HG02610 (cell line): ENCODE data around the gene PCDH10.

Source experiments
- ATAC-seq: cut with Tn5 transposase; IDR thresholded peaks from one replicate; pipeline ENCODE4 v1.9.1; 2021; ENCODE audit warnings: mild to moderate bottlenecking, moderate library complexity; ENCODE audit not compliant: unreplicated experiment

The PCDH10 gene

DNA sequence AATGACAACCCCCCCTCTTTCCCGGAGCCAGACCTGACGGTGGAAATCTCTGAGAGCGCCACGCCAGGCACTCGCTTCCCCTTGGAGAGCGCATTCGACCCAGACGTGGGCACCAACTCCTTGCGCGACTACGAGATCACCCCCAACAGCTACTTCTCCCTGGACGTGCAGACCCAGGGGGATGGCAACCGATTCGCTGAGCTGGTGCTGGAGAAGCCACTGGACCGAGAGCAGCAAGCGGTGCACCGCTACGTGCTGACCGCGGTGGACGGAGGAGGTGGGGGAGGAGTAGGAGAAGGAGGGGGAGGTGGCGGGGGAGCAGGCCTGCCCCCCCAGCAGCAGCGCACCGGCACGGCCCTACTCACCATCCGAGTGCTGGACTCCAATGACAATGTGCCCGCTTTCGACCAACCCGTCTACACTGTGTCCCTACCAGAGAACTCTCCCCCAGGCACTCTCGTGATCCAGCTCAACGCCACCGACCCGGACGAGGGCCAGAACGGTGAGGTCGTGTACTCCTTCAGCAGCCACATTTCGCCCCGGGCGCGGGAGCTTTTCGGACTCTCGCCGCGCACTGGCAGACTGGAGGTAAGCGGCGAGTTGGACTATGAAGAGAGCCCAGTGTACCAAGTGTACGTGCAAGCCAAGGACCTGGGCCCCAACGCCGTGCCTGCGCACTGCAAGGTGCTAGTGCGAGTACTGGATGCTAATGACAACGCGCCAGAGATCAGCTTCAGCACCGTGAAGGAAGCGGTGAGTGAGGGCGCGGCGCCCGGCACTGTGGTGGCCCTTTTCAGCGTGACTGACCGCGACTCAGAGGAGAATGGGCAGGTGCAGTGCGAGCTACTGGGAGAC is 1.6 kb downstream of the PCDH10 start:
- ATAC-seq: no peak

DNA sequence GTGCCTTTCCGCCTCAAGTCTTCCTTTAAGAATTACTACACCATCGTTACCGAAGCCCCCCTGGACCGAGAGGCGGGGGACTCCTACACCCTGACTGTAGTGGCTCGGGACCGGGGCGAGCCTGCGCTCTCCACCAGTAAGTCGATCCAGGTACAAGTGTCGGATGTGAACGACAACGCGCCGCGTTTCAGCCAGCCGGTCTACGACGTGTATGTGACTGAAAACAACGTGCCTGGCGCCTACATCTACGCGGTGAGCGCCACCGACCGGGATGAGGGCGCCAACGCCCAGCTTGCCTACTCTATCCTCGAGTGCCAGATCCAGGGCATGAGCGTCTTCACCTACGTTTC is 2.2 kb downstream of the PCDH10 start:
- no peak for ATAC-seq

DNA sequence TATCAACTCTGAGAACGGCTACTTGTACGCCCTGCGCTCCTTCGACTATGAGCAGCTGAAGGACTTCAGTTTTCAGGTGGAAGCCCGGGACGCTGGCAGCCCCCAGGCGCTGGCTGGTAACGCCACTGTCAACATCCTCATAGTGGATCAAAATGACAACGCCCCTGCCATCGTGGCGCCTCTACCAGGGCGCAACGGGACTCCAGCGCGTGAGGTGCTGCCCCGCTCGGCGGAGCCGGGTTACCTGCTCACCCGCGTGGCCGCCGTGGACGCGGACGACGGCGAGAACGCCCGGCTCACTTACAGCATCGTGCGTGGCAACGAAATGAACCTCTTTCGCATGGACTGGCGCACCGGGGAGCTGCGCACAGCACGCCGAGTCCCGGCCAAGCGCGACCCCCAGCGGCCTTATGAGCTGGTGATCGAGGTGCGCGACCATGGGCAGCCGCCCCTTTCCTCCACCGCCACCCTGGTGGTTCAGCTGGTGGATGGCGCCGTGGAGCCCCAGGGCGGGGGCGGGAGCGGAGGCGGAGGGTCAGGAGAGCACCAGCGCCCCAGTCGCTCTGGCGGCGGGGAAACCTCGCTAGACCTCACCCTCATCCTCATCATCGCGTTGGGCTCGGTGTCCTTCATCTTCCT is 2.7 kb downstream of the PCDH10 start:
- ATAC-seq: no peak

DNA sequence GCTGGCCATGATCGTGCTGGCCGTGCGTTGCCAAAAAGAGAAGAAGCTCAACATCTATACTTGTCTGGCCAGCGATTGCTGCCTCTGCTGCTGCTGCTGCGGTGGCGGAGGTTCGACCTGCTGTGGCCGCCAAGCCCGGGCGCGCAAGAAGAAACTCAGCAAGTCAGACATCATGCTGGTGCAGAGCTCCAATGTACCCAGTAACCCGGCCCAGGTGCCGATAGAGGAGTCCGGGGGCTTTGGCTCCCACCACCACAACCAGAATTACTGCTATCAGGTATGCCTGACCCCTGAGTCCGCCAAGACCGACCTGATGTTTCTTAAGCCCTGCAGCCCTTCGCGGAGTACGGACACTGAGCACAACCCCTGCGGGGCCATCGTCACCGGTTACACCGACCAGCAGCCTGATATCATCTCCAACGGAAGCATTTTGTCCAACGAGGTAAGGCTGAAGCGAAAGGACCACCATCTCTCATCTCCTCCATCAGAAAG is 3.3 kb downstream of the PCDH10 start:
- no peak for ATAC-seq

DNA sequence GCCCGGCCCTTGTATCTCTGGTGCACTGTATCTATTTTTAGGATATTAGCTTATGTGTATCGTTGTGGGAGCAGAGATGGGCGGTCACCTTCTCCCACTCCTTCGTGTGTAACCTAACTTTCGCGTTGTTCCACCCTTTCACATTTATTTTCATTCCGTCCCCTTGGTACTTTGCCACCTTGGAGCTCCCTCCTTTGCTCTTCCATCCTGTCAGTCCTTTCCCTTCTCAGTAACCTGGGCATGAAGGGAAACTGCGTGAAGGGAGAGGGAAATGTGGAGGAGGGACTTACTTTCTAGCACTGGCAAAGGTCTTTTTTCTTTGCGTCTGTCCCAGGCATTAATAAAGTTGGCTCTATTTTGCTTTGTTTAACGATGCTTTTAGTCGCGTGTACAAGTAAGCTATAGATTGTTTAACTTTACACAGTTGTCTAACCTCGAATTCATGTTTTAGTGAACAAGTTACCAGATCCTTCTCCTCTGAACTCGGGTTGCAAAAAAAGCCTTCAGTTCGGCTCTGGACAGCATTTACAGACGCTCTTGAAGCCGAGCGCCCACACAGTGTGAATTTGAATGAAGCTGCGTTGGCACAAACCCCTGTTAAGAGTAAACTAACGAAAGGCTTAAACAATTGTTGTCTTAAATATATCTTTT is 3.9 kb downstream of the PCDH10 start:
- ATAC-seq: no peak

DNA sequence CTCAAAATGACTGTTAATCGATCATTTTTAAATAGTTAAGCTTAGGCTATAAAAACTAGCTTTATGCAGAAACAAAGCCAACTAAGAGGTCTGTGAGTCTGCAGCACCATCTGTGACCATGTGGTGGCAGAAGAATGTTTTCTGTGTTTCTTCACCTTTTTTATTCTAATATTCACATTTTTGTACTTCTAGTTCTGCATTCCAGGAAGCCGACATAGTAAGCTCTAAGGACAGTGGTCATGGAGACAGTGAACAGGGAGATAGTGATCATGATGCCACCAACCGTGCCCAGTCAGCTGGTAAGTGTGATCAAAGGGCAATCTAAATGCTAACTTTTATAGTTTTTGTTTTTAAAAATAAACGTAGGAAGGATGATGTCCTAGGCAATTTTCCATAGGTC is 5.6 kb downstream of the PCDH10 start:
- no peak for ATAC-seq

DNA sequence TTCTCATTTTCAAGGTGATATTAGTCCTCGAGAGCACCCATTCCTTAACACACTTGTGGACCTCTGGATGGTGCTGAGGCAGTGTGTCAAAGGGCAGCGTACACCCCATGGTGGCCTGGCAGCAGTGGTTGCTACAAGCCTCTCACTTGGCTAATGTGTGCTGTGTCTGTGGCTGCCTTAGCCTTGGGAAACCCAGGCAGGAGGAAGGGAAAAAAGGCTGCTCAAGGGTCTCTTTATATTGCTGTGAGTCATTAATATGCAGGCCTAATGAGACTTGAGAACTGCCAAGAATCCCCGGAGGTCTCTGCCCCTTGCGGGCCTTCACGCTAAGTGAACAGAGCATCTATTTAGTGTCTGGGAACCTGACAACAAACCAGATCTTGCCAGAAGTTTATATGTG is 7.0 kb downstream of the PCDH10 start:
- ATAC-seq: no peak

DNA sequence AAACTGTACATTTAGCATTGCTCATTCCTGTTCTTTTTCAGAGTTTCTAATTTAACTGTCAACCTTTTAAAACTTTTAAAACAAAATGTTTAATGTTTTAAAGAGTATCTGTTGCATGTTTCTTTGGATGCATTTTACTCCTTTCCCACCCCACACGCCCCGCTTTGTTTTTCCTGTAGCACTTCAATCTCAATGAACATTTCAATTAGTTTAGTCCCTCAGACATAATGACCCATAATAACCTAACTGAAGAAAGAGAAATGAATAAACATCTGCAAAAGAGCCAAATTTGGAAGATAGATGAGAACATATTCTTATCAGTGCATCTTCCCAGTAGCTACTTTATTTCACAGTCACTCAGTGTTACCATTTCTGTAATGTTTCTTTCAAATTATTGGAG is 7.5 kb downstream of the PCDH10 start:
- no peak for ATAC-seq

DNA sequence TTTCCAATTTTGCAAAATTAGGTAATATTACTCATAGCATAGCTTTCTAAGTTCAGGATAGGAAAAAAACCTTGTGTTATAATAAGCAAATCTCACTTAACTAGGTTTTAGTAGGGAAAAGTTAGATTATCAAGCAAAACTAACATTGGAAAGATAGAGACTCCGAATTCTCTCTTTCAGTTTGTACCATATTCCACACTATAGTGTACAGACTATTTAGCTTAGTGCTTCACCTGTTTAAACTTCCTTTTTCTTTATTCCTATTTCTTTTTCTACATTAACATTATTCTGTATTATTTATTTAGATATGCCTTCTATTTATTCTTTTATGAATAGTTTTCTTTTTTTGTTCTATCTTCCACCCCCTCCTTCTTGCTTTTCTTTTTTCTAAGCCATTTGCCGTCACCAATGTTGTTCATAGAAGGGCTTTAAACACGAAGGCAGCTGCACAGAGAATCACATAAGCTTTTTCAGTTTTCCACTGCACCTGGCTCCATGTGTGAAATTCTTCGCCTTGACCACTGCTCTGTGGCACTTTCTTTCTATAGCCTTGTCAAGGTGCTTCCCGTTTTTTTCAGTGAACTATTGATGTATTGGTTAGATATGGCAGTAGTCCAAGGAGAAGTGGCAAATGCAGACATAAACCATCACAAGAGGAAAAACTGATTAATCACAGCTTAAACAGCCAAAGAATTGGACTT is 8.5 kb downstream of the PCDH10 start:
- ATAC-seq: no peak

DNA sequence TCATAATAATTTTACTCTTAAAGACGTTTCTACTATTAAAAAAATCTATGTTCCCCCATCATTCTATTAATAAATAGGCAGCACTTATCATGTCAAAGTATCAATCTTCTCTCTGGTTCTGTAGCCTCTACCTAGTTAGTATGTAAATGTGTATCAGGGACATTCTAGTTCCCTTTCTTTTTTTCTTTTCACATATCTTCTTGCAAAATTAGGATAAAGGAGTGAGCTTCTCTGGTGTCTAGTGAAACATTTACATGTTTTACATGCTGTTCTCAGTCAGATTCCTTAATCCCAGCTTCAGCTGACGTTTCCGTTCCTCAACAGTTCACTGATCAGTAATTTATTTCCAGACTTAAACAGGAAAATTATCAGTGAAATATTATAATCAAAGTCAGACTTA is 11.8 kb downstream of the PCDH10 start:
- no peak for ATAC-seq

DNA sequence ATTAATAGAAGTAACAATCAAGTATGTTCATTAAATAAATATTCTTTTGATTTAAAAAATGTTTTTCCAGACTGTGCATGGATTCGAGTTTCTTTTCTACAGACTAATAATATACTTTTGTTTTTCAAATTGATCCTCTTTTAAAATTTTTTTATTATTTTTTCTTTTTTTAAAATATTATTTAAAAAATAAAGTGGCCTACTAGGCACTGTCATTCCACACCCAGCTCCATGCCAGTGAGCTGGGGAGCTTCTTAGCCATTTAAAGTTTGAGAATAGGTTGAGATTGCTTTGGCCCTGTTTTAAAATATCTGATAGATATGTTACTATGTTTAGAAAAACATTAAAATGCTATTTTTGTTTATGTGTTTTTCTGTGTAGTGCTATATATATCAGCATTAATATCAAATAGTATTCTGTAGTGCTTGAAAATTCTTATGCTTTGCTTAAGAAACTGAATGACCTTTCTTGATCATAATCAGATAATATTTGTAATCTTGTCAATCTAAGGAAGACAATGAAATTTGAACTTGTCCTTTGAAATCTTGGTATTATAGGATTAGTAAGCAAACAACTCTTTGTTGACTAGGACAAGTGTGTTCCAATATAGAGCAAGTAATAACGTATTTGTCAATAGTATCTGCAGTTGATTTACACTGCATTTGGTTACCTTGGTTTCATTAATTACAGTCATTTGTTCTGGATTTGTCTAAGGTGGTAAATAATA is 12.6 kb downstream of the PCDH10 start:
- ATAC-seq: no peak

DNA sequence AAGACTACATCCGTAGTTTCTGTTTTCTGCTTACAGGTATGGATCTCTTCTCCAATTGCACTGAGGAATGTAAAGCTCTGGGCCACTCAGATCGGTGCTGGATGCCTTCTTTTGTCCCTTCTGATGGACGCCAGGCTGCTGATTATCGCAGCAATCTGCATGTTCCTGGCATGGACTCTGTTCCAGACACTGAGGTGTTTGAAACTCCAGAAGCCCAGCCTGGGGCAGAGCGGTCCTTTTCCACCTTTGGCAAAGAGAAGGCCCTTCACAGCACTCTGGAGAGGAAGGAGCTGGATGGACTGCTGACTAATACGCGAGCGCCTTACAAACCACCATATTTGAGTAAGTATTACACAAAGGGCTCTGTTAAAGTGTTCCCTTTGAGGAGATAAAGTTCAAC is 13.8 kb downstream of the PCDH10 start:
- ATAC-seq: no peak

DNA sequence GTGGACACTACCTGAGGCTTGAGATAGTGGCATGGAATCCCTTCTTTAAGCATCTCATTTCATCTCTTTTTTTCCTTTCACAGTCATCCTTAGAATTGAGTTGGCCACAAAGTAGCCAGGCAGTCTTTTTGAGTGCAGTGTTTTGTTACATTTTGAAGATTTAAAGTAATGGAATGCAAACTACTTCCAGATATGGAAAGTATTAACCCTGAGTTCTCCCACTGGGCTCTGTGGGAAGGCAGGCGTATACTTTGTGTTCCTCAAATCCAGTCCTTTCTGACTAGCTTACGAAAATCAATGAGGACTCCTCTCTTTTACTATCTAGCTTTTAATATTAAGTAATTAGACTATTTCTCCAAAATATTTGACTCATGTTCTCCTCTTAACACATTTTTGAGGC is 29.9 kb downstream of the PCDH10 start:
- no peak for ATAC-seq

DNA sequence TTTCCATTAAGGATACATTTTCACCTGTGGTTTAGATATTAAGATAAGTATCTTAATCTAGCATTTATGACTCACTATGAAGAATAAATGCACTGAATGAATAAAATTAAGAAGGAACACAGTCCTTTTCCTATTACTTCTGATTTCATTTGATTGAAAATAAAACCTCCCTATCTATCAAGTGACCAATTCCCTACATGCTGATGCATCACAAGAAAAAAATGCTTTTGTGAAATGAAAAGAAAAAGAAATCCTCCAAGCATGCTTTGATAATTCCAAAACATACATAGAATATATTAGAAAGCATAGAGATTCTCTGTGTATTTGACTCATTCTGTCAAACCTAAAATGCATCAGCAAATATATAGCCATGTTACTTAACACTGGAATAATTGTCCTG is 37.1 kb downstream of the PCDH10 start:
- no peak for ATAC-seq

DNA sequence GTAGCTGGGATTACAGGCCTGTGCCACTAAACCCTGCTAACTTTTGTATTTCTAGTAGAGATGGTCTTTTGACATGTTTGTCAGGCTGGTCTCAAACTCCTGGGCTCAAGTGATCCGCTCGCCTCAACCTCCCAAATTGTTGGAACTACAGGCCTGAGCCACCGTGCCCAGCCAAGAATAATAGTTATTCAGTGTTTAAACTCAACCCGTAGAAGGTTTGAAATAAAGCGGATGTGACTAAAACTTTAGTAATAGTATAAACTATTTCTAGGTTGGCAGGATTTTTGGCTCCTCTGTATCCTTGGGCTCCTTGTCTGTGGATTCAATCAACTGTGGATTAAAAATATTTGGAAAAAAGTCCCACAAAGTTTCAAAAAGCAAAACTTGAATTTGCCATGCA is 37.8 kb downstream of the PCDH10 start:
- ATAC-seq: no peak

DNA sequence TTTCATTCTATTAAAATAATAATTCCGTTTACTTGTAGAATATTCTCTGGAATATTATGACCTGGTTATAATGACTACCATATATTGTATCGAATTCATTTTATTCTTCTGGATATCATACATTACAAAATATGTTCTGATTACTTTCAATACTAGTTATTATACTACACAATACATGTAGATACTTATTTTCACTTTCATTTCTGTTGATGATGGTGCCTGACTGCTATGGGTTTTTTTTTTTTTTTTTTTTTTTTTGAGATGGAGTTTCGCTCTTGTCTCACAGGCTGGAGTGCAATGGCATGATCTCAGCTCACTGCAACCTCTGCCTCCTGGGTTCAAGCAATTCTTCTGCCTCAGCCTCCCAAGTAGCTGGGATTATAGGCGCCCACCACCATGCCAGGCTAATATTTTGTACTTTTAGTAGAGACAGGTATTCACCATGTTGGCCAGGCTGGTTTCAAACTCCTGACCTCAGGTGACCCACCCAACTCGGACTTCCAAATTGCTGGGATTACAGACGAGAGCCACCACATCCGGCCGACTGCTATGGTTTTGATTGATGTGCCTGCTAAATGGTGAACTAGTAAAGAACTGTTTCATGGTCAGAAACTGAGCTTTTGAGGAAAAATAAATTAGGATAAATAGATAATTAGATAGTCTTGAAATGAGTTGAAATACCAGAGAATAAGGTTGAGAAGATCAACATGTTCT is 39.5 kb downstream of the PCDH10 start:
- ATAC-seq: no peak

DNA sequence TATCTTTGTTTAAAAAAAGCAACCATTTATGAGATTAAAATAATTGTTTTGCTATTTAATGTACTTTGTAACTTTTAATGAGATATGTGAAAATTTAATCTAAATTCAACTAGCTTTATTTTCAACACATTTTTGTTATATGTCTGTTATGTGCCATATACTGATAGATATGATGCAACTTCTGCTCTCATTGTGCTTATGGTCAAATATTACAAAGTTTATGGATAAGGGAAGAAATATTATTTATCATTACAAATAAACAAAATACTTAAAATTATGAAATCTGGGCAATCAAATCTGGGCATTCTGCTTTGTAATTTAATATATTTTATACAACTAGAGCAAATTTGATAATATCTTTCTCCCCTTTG is 40.0 kb downstream of the PCDH10 start:
- ATAC-seq: no peak

DNA sequence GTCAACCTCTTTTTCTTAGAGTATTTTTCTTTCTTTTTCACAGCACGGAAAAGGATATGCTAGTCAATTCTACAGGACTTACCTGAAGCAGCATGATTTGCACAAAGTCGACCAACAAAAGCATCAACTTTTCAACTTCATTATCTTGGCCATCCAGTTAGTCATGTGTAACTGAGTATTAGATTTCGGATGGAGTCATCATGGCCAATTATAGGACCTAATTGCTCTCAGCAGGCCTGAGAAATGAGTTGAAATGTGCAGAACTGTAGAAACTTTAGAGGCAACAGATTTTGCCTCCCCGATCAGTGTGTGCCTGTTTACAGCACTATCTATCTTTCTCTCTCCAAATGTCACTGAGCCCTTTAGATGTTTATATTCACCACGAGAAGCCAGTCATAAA is 41.0 kb downstream of the PCDH10 start:
- no peak for ATAC-seq

DNA sequence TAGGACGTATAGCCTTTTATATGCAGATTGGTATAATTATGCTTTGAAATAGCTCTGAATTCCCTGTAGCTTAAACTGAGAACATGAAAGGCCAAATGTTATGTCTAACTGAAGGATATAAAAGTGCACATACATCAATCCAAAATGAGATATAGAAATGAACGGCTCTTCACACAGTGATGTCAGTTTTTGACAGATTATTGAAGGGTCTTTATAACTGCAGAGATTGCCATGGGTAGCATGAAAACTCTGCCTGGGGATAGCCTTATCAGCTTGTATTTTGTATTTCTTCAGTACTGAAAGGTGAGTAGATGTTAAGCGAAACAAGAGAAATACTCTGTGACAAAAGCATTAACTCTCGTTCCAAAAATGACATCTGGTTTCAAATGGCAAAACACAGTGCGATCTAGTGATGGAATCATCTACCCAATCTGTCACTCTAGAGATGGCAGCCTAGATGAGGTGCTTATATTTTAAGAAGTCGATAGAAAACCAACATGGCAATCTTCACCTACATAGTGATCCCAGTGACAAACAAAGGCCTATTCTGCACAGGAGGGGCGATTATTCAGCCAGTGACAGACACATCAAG is 59.7 kb downstream of the PCDH10 start:
- ATAC-seq: no peak

DNA sequence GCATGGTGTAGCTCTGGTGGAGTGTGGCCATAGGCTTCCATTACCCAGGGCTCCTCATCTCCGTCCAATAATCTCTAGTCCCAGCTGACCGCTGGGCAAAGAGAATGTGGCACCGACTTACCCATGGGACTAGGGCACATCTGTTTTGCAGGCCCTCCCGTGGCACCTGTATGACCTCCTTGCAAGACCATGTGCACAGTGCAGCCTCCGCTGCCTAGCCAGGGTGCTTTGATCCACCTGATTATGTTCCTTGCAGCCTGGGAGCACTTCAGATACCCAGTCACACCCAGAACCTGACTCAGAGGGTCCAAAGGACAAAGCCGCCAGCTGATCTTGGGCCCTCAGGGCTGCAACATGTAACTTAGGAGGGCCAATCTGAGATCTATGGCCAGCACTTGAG is 84.8 kb downstream of the PCDH10 start:
- ATAC-seq: no peak
